Islet of Langerhans (tissue), 1 donor: Measurements from ENCODE around the gene TRMT44.
"Not testable (repeated sequence)": the region's sequence is repeated elsewhere in the genome, so short reads cannot be mapped to it uniquely, and the experiment has no call there.

Source experiments
- FAIRE-seq: peaks from one replicate; lab custom pipeline; 2011; peaks lifted over from hg19 to GRCh38; lab: Jason Lieb, UNC

The TRMT44 gene

DNA sequence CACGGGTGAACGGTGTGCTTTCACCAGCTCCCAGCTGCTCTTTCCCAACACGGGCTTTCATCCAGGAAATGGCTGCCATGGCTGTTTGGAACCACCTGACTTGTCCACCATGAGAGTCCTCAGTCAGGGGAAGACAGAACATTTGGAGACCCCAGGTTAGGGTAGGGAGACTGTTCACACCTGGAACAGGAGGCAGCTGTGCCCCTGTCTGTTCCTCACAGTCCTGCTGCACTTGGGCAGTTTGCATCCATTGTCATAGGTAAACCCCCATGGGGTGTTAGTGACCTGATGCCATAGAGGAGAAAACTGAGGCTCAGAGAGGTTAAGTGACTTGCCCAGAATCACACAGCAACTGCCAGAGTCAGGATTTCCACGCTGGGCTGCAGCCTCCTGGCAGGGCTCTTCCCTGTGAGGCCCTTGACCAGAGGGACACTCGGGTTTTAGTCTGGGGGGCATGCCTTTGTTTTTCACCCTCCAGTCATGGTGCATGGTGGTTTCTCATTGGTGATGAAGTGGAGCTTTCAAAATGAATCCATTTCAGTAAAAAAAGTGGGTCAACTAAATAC is 54.5 kb downstream of the TRMT44 start:
- no peak for FAIRE-seq

DNA sequence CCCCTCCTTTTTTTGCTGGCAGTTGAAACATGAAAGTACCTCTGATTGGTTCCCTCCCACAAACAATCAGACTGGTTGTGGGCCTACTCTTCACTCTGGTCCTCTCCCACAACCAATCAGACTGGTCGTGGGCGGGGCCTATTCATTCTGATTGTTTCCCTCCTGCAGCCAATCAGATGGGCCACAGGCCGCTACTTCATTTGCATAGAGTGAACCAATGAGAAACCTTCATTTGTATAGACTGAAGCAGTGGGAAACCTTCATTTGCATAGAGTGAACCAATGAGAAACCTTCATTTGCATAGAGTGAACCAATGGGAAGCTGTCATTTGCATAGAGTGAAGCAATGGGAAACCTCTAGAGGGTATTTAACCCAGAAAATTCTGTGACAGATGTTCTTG is 55.2 kb downstream of the TRMT44 start:
- FAIRE-seq: no peak

DNA sequence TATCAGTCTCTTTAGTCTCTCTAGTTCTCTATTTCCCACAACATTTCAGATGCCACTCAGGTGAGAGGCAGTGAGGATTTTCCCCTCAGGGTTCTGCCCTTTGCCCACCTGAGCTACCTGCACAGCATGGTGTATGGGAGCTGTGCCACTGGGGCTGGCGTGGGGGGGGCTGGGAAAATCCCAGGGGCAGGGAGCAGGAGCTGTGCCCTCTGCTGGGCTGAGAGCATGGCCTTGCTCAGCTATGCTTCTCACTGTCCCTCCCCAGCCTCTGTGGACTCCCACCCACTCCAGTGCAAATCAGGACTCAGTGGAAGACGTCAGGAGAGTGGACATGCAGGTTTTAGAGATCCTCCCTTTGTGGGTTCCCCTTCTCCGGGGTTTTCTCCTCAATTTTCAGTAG is 57.2 kb downstream of the TRMT44 start:
- FAIRE-seq: no peak

- no peak for FAIRE-seq
Measured at GRCh38 chr4:8500966-8501365, 60.4 kb downstream of the TRMT44 start.

GRCh38 chr4:8501781-8502180 is 61.2 kb downstream of the TRMT44 start:
- FAIRE-seq: no peak

DNA sequence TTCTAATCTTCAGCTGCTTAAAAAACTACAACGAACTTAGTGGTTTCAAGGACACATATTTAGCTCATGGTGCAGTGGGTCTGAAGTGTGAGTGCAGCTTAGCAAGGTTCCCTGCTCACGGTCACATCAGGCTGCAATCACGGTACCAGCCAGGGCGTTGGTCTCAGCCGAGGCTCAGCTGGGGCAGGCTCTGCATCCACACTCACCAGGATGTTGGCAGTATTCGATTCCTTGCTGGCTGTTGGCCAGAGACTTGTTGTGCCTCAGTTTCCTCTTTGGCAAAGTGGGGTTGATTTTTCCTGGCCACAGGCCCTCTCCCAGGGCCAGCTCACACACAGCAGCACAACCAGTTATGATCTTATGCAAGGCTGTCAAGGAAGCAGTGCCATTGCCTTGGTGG is 61.8 kb downstream of the TRMT44 start:
- FAIRE-seq: no peak

DNA sequence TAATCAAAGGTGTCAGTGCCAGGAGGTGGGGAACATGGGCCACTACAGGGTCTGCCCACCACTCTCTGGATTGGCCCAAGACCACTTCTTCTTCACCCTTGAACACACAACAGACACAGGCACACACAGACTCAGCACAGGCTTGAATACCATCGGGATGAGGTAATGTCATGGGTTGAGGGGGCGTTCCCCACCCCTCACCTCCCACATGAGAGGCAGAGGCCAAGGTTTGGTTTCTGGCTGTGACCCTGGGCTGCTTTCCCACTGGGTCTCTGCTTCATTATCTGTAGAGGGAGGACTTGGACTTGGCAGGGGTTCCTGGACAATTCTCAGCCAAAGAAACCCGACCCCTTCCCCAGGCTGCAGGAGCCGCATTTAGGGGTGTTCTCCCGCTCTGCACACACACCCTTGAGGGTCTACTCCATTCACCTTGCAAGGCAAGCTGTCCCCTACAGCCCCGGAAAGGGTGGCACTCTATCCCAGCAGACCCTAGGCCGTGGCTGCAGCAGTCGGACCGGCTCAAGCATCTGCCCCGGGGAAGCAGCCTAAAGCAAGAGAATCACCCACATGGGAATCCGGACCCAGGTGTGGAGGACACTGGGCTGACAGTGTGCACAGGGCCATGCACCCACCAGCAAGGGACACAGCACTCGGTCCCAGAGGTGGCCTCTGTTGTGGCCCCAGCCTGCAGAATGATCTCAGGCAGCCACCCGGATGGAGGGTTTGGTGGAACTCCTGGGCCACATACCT is 62.4 kb downstream of the TRMT44 start:
- no peak for FAIRE-seq

- FAIRE-seq: no peak
Measured at GRCh38 chr4:8503801-8504200, 63.2 kb downstream of the TRMT44 start.

GRCh38 chr4:8504279-8505007 is 63.9 kb downstream of the TRMT44 start:
- no peak for FAIRE-seq

GRCh38 chr4:8505229-8505628 is 64.7 kb downstream of the TRMT44 start:
- FAIRE-seq: no peak

DNA sequence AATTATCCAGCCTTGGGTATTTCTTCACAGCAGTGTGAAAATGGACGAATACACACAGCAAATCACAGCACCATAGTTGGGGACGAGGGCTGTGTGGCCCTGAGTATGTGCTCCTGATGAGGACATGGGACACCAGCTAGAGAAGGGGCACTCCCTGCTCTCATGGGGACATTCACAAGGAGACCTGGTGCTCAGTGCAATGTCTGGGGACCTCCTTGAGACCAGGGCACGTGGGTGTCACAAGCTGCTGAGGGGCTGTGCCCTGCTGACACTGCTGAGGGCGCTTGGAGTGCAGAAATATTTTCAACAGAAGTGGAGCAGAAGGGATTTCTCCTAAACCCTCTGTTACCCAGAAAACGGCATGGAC is 65.4 kb downstream of the TRMT44 start:
- no peak for FAIRE-seq

DNA sequence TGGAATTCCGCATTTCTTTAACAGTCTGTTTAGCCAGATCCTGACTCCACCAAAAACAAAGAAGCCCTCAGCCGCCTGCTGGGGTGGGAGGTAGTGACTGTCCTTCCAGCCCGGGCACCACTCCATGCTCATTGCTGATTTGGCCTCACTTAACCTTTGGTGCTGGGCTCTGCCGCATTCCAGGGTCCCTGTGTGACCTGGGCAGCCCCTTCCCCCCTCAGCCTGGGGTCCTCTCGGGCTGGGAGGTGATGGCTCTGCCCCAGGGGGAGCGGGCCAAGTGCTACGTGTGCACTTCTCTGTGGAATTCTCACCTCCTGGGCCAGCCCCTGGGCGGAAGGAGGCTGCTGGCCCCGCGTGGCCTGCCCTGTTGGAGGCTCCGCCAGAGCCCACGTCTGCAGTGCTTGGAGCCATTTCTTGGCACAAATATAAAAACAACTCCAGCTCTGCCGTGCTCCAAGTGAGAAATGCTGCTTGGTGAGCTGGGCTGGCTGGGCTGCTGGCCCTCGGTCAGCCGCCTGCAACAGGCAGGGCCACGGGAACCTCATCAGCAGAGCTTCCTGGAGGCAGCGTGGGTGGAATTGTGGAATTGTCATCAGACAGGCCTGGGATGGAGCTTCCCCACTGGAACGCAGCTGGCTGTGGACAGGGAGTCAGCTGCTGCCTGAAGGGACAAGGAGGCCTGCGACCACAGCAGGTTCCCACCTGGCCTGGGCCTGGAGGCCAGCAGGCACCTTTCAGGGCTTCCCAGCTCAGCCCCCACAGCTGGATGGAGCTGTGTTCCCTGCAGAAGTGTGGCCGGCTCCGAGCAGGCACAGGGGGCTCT is 66.0 kb downstream of the TRMT44 start:
- FAIRE-seq: no peak

- no peak for FAIRE-seq
Measured at GRCh38 chr4:8507196-8507570, 66.6 kb downstream of the TRMT44 start.

GRCh38 chr4:8507624-8508023 is 67.0 kb downstream of the TRMT44 start:
- FAIRE-seq: no peak

DNA sequence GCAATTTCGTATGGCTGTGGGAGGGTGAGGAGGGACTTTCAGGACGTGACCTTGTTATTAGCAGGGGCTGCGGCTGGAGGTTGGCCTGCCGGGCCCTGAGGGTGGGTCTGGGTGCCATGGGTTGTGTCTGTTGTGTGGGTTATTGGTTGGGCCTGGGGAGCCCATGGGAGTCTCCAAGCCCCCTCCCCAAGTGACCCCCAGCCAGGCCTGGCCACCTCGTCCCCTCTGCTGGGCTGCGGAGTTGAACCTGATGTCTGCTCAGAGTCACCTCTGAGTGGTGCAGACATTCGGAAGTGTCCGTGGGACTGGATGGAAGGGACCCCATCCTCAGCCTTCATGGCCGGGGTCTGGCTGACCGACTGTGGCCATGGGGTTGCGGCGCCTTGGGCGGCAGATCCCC is 67.7 kb downstream of the TRMT44 start:
- no peak for FAIRE-seq

DNA sequence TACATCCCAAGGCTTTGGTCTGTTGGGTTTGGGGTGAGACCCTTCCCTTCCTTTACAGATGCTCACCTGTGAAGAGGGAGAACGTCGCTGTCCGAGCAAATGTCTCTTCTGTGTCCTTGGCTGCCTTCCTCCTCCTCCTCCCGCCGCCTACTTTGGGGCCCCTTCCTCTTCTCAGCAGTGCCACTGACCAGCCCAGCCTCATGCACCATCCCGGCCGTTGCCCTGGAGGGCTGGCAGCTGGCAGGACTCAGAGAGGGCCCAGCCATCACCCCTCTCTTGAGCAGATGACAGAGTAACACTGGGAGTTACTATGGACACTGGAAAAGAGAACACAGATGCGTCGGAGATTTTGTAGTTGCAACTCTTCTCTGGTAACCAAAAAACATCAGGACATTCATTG is 68.2 kb downstream of the TRMT44 start:
- no peak for FAIRE-seq

GRCh38 chr4:8509311-8509950 is 68.9 kb downstream of the TRMT44 start:
- no peak for FAIRE-seq

DNA sequence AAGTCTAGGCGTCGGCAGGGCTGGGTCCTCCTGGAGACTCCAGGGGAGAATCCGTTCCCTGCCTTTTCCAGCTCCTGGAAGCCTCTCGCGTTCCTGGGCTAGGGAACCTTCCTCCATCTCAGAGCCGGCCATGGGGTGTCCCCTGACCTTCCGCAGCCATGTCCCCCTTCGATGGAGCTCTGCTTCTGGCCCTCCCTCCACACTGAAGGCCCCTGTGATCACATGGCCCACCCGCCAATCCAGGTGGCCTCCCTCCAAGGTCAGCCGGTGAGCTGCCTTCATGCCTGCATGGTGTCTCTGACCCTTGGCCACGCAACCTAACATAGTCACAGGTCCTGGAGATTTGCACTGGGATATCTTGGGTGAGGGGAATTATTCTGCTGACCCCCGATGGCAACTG is 69.6 kb downstream of the TRMT44 start:
- FAIRE-seq: no peak

DNA sequence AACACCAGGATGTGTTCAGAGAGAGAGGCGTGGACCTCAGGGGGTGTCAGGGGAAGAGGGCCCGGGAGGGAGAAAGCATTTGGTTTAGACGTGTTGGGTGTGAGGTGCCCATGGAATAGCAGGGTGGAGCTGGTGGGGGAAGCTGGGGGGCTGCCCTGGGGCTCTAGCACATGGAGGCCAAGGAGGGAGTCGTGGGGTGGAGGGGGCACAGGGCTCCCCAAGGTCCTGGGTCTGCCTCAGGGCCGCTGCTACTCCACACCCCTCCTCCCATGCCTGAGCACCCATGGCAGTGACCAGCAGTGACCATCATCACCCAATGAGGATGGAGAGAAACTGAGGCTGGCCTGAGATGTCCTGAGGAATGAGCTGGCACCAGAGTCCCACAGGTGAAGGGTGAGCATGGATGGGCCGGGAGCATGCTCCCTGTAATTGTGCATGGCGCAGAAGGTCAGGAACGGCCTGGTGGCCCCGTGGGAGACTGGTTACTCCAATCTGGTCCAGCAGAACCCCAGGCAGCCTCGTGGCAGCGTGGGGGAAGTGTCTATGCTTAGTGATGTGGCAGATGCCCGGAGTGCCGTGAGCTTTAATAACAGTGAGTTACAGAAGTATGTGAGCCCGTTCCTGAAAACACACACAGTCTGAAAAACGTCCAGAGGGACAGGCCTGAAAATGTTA is 70.2 kb downstream of the TRMT44 start:
- FAIRE-seq: no peak

GRCh38 chr4:8512510-8512909 is 71.9 kb downstream of the TRMT44 start:
- no peak for FAIRE-seq

- not testable (repeated sequence) for FAIRE-seq
Measured at GRCh38 chr4:8513080-8513479, 72.5 kb downstream of the TRMT44 start.

- no peak for FAIRE-seq
Measured at GRCh38 chr4:8513931-8514330, 73.4 kb downstream of the TRMT44 start.
